Fibroblast of skin of back (primary cell): ENCODE results near the gene CMAS.
"Not testable (repeated sequence)": the region's sequence is repeated elsewhere in the genome, so short reads cannot be mapped to it uniquely, and the experiment has no call there.

ENCODE experiments used
- DNase-seq: peaks from one replicate; pipeline ENCODE4 v3.0.0-alpha.2; 2013

CMAS gene

DNA sequence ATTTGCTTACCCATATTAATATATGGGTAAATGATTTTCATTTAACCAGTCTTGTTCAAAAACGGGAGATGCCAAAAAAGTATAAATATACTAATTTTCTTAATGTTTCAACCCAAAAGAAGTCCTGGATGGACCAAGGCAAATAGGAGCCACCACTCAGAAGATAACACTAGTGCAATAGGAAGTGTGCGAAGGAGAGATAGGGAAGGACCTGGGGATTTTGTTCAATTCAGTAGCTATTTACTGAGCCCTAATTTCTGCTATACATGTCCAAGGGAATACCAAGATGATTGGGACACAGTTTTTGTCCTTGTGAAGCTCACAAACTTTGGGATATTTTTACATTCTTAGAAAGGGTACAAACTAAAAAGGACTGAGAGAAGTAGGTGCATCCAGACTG lies 1.5 kb downstream of the CMAS start:
- no peak for DNase-seq

GRCh38 chr12:22048351-22049041 lies 2.5 kb downstream of the CMAS start:
- no peak for DNase-seq

DNA sequence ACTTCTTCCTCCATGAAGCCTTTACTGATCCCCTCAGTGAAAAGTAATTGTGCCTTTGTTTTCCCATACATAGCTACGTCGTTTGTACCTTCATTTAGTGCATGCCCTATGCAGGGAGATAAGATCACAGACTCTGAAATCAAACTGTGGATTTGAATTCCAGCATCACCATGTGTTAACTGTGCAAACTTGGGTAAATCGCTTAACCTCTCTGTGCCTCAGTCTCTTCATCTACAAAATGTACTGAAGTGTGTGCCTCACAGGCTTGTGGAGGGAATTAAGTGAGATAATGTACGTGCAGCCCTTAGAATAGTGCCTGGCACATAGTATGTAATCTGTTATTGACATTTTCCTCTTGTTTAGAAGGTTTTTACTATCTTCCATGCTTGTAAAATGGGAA lies 4.1 kb downstream of the CMAS start:
- no peak for DNase-seq

DNA sequence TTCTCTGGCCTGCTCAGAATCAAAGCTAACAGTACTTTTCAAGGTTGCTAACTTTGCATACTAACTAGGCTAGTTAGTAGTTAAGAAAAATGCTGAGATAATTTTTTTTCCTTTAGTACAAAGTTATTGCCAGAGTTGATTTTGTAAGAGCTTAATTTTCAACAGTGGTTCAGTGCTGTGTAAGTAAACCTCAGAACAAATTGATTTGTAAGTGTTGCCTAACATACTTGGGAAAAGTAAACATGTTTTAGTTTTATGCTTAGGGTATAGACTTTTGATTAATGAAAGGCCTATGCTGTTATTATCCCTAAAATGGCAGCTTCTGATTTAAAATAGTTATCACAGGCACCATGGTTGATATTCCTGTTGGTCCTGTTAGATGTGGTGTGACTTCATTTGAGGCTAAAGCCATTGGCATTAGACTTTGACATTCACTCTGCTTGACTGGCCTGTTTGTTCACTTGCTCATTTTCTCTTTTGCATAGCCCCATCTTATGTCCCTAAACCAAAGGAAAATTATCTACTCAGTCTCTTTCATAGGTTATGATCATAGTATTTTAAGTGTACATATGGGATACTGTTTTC lies 5.2 kb downstream of the CMAS start:
- no peak for DNase-seq

DNA sequence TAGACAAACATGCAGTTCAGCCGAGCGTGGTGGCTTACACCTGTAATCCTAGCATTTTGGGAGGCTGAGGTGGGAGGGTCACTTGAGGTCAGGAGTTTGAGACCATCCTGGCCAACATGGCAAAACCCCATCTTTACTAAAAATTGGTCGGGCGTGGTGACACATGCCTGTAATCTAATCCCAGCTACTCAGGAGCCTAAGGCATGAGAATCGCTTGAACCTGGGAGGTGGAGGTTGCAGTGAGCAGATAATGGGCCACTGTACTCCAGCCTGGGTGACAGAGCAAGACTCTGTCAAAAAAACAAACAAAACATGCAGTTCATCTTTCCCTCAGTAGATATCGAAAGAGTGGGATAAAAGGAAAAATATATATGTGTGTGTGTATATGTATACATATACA lies 7.0 kb downstream of the CMAS start:
- not testable (repeated sequence) for DNase-seq

- no peak for DNase-seq
Measured at GRCh38 chr12:22054155-22054554, 8.1 kb downstream of the CMAS start.

GRCh38 chr12:22056607-22057006 lies 10.6 kb downstream of the CMAS start:
- DNase-seq: no peak

GRCh38 chr12:22059976-22060647 lies 14.1 kb downstream of the CMAS start:
- no peak for DNase-seq

- no peak for DNase-seq
Measured at GRCh38 chr12:22064968-22065367, 18.9 kb downstream of the CMAS start.

DNA sequence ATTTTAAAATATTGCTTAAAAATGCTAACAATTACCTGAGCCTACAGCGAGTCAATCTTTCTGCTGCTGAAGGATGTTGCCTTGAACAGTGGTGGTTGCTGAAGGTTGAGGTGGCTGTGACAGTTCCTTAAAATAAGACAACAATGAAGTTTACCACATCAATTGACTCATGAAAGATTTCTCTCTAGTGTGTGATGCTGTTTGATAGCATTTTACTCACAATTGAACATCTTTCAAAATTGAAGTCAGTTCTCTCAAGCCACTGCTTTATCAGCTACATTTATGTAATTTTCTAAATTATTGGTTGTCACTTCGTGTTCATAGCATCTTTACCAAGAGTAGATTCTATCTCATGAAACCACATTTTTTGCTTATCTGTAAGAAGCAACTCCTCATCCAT lies 20.3 kb downstream of the CMAS start:
- DNase-seq: no peak

- DNase-seq: no peak
Measured at GRCh38 chr12:22069851-22070250, 23.8 kb downstream of the CMAS start.

DNA sequence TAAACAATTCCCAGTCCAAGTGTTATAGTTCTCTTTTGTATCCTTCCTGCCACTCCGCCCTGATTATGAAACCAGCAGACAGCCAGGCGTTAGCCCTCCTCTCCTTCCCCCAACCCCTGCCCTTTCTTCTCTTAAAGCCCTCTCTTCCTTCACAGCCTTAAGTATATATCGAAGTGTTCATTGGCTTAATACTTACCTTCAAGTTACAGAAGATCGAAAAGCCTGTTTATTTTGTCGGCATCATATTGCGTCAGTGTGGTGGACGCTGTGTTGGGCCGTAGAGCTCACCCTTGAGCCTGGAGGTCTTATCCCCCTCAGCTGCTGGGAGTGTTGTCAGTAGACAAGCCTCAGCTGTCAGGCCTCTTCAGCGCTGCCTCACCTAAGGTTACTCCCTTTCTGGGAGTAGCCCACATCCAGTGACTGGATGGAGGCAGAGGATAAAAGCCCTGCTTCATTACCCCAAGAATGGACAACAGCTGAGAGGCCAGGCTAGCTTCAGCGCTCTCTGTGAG lies 36.2 kb downstream of the CMAS start:
- DNase-seq: no peak

GRCh38 chr12:22083167-22083566 lies 37.1 kb downstream of the CMAS start:
- DNase-seq: peak; percentile 43

GRCh38 chr12:22084852-22085251 lies 38.8 kb downstream of the CMAS start:
- no peak for DNase-seq

- no peak for DNase-seq
Measured at GRCh38 chr12:22088886-22089285, 42.9 kb downstream of the CMAS start.

GRCh38 chr12:22089486-22089885 lies 43.5 kb downstream of the CMAS start:
- DNase-seq: no peak

- DNase-seq: not testable (repeated sequence)
Measured at GRCh38 chr12:22099062-22099461, 53.0 kb downstream of the CMAS start.

GRCh38 chr12:22100958-22101748 lies 55.1 kb downstream of the CMAS start:
- DNase-seq: peak; percentile 55

DNA sequence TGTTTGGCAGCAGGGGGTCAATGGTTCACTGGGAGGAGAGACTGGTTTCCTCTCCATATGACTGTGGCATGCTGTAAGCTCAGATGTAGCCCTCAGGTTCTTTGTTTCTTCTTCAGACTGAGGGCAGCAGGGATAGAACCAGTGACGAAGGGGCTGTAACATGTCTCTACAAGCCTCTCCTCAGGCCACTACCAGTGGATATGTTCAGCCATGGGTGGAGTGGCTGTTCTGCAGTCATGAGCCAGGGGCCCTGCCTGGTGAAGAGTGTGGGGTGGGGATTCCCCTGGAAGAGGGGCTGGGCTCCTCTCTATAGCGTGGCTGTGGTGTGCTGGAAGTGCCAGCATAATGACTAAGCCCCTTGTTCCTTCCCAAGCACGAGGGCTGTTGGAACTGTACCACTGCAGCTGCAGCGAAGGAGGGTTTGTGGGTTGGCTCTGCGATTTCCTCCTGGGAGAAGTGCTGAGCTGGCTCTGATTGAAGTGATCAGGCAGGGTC lies 55.8 kb downstream of the CMAS start:
- DNase-seq: peak; percentile 78

DNA sequence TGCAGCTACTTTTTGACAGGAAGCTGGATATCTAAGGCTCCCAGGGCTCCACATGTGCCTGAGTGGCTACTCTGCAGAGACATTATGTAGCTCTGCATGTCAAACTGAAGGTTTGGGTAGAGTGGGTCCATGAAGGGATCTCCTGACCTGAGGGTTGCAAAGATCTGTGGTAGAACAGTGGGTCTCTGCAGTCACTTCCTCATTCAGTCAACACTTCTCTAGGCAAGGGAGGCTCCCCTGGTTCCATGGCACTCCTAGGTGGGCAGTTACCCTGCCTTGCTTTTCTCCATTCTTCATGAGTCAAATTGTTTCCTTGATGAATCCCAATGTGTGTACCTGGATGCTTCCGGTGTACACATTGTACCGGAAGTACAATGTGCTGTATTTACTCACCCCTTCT lies 57.4 kb downstream of the CMAS start:
- DNase-seq: no peak

- DNase-seq: peak; percentile 1
Measured at GRCh38 chr12:22105542-22105941, 59.5 kb downstream of the CMAS start.

DNA sequence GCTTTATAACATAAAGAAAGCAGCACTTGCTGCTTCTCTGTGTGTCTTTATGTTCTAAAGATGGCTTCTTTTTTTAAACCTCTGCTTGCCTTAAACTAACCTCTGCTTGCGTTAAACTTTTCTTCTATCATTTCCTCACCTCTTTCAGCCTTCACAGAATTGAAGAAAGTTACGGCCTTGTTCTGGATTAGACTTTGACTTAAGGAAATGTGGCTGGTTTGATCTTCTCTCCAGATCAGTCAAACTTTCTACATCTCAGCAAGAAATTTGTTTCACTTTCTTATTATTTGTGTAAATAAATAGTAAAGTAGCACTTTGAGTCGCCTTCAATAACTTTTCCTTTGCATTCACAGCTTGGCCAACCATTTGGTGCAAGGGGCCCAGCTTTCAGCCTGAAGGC lies 64.2 kb downstream of the CMAS start:
- no peak for DNase-seq
